Mucosa of rectum (tissue), 2 donors: ENCODE data around the gene MAP3K4.
"Not testable (repeated sequence)": the region's sequence is repeated elsewhere in the genome, so short reads cannot be mapped to it uniquely, and the experiment has no call there.

ENCODE experiments used
- H3K27ac ChIP-seq, 2 donors: one replicate each; pipeline ENCODE4 v1.7.0; 2013; ENCODE audit warnings: inconsistent platforms in 2 of 2, low read depth in 2 of 2, low read length in 2 of 2
- H3K27me3 ChIP-seq, 2 donors: one replicate each; pipeline ENCODE4 v1.7.0; 2013; ENCODE audit warnings: low read length in 2 of 2; ENCODE audit not compliant: control insufficient read depth in 2 of 2, insufficient read depth in 2 of 2
- H3K36me3 ChIP-seq, 2 donors: one replicate each; pipeline ENCODE4 v1.7.0; 2013; ENCODE audit warnings: low read length in 2 of 2; ENCODE audit not compliant: control insufficient read depth in 2 of 2, insufficient read depth in 2 of 2
- H3K4me1 ChIP-seq, 2 donors: one replicate each; pipeline ENCODE4 v1.7.0; 2013; ENCODE audit warnings: low read length in 2 of 2, mild to moderate bottlenecking in 1 of 2; ENCODE audit not compliant: control insufficient read depth in 2 of 2, insufficient read depth in 2 of 2
- H3K4me3 ChIP-seq, 2 donors: one replicate each; pipeline ENCODE4 v1.7.0; 2013; ENCODE audit warnings: low read length in 2 of 2
- H3K9ac ChIP-seq, 2 donors: one replicate each; pipeline ENCODE4 v1.7.0; 2013; ENCODE audit warnings: low read length in 2 of 2, low read depth in 1 of 2, mild to moderate bottlenecking in 1 of 2
- H3K9me3 ChIP-seq, 2 donors: one replicate each; pipeline ENCODE4 v1.7.0; 2013; ENCODE audit warnings: low read length in 2 of 2; ENCODE audit not compliant: control insufficient read depth in 2 of 2
- donor health status: healthy.
- donor health status: Normal muscosa, but diverticular disease.

The MAP3K4 gene

GRCh38 chr6:160971171-160971570, 20.4 kb upstream of the MAP3K4 start:
- no peak overlapping the region for H3K4me3 ChIP-seq
- H3K9me3 ChIP-seq = no peaks in the 10 kb centered on the region
- H3K27me3 ChIP-seq = no peaks in the 10 kb centered on the region
- no peak overlapping the region for H3K9ac ChIP-seq
- H3K4me1 ChIP-seq = peaks cover 0 to 4% of the 10 kb centered on the region in 2 donors
- H3K36me3 ChIP-seq = no peaks in the 10 kb centered on the region
- H3K27ac ChIP-seq = no peak overlapping the region

- Histone ChIP-seq H3K9me3 (no peaks in the 10 kb centered on the region), H3K27me3 (no peaks in the 10 kb centered on the region), H3K9ac (no peak overlapping the region), H3K27ac (no peak overlapping the region), H3K4me1 (peaks cover 0 to 4% of the 10 kb centered on the region in 2 donors), H3K36me3 (no peaks in the 10 kb centered on the region), H3K4me3 (no peak overlapping the region)
These were observed 19.5 kb upstream of the MAP3K4 start for GRCh38 chr6:160972111-160972510.

GRCh38 chr6:160972594-160972993, 19.0 kb upstream of the MAP3K4 start:
- not testable (repeated sequence) for H3K27me3 ChIP-seq, H3K9ac ChIP-seq, H3K9me3 ChIP-seq, H3K36me3 ChIP-seq, H3K4me1 ChIP-seq, H3K27ac ChIP-seq, H3K4me3 ChIP-seq

- H3K27me3 ChIP-seq = no peaks in the 10 kb centered on the region
- H3K9me3 ChIP-seq = no peaks in the 10 kb centered on the region
- H3K9ac ChIP-seq = no peak overlapping the region
- H3K27ac ChIP-seq = no peak overlapping the region
- H3K4me1 ChIP-seq = peaks cover 0 to 4% of the 10 kb centered on the region in 2 donors
- no peak overlapping the region for H3K4me3 ChIP-seq
- H3K36me3 ChIP-seq = no peaks in the 10 kb centered on the region
These were observed 18.0 kb upstream of the MAP3K4 start for GRCh38 chr6:160973311-160974250.

GRCh38 chr6:160974304-160974771, 17.2 kb upstream of the MAP3K4 start:
- H3K27me3 ChIP-seq = no peaks in the 10 kb centered on the region
- no peak overlapping the region for H3K27ac ChIP-seq
- no peak overlapping the region for H3K9ac ChIP-seq
- H3K4me3 ChIP-seq = no peak overlapping the region
- no peaks in the 10 kb centered on the region for H3K36me3 ChIP-seq
- H3K4me1 ChIP-seq = peaks cover 0 to 4% of the 10 kb centered on the region in 2 donors
- H3K9me3 ChIP-seq = no peaks in the 10 kb centered on the region

- H3K27me3 ChIP-seq = no peaks in the 10 kb centered on the region
- H3K4me1 ChIP-seq = peaks cover 0 to 4% of the 10 kb centered on the region in 2 donors
- H3K27ac ChIP-seq = no peak overlapping the region
- H3K9ac ChIP-seq = no peak overlapping the region
- no peaks in the 10 kb centered on the region for H3K36me3 ChIP-seq
- no peak overlapping the region for H3K4me3 ChIP-seq
- no peaks in the 10 kb centered on the region for H3K9me3 ChIP-seq
These were observed 16.4 kb upstream of the MAP3K4 start for GRCh38 chr6:160975162-160975561.

GRCh38 chr6:160975961-160976360, 15.6 kb upstream of the MAP3K4 start:
- H3K9ac ChIP-seq, H3K4me1 ChIP-seq, H3K27me3 ChIP-seq, H3K27ac ChIP-seq, H3K9me3 ChIP-seq, H3K4me3 ChIP-seq, H3K36me3 ChIP-seq: not testable (repeated sequence)

GRCh38 chr6:160978141-160978901, 13.2 kb upstream of the MAP3K4 start:
- Histone ChIP-seq H3K4me3 (no peak overlapping the region), H3K9ac (no peak overlapping the region), H3K36me3 (no peaks in the 10 kb centered on the region), H3K27ac (no peak overlapping the region), H3K9me3 (no peaks in the 10 kb centered on the region), H3K27me3 (no peaks in the 10 kb centered on the region), H3K4me1 (peaks cover 0 to 4% of the 10 kb centered on the region in 2 donors)

GRCh38 chr6:160979061-160979708, 12.4 kb upstream of the MAP3K4 start:
- Histone ChIP-seq H3K27ac (no peak overlapping the region), H3K27me3 (no peaks in the 10 kb centered on the region), H3K36me3 (no peaks in the 10 kb centered on the region), H3K4me1 (peaks cover 0 to 4% of the 10 kb centered on the region in 2 donors), H3K9ac (no peak overlapping the region), H3K9me3 (no peaks in the 10 kb centered on the region), H3K4me3 (no peak overlapping the region)
